NB4 (cell line): ENCODE data around the gene C1orf52.

ENCODE experiments used
- DNase-seq: peaks from one replicate; pipeline ENCODE4 v3.0.0; 2010; ENCODE audit warnings: low read depth
- H3K4me3 ChIP-seq: one replicate; pipeline ENCODE4 v1.5.1; 2011; ENCODE audit warnings: mild to moderate bottlenecking, low read depth, low read length, moderate library complexity
- CTCF ChIP-seq: IDR thresholded peaks from one replicate; pipeline ENCODE4 v1.5.1; 2012; ENCODE audit warnings: low read depth, low read length
- MAX ChIP-seq: IDR thresholded peaks from 2 replicates; pipeline ENCODE4 v1.6.1; 2011; ENCODE audit warnings: low read depth, low read length
- MYC ChIP-seq: IDR thresholded peaks from 2 replicates; pipeline ENCODE4 v1.6.1; 2011; ENCODE audit warnings: low read depth, low read length
- POLR2A ChIP-seq: IDR thresholded peaks from 2 replicates; pipeline ENCODE4 v1.6.1; 2011; ENCODE audit warnings: mild to moderate bottlenecking; ENCODE audit not compliant: insufficient read length; ENCODE audit errors: extremely low read depth

The C1orf52 gene

GRCh38 chr1:85224734-85225623 is 34.5 kb downstream of the C1orf52 start:
- TF ChIP-seq CTCF (no peak), POLR2A (no peak), MYC (no peak), MAX (no peak)
- DNase-seq = no peak
- H3K4me3 ChIP-seq = no peak overlapping the region

- TF ChIP-seq MYC (no peak), POLR2A (no peak), CTCF (no peak), MAX (no peak)
- DNase-seq = no peak
- H3K4me3 ChIP-seq = no peak overlapping the region
These were observed 35.2 kb downstream of the C1orf52 start for GRCh38 chr1:85224295-85224694.

- TF ChIP-seq MAX = no peak
- TF ChIP-seq POLR2A = no peak
- TF ChIP-seq MYC = no peak
- TF ChIP-seq CTCF = no peak
- DNase-seq = no peak
- no peak overlapping the region for H3K4me3 ChIP-seq
These were observed 36.1 kb downstream of the C1orf52 start for GRCh38 chr1:85223334-85223733.

GRCh38 chr1:85220756-85221201 is 38.7 kb downstream of the C1orf52 start:
- no peak for DNase-seq
- no peak overlapping the region for H3K4me3 ChIP-seq
- TF ChIP-seq CTCF (no peak), POLR2A (no peak), MAX (no peak), MYC (no peak)

DNA sequence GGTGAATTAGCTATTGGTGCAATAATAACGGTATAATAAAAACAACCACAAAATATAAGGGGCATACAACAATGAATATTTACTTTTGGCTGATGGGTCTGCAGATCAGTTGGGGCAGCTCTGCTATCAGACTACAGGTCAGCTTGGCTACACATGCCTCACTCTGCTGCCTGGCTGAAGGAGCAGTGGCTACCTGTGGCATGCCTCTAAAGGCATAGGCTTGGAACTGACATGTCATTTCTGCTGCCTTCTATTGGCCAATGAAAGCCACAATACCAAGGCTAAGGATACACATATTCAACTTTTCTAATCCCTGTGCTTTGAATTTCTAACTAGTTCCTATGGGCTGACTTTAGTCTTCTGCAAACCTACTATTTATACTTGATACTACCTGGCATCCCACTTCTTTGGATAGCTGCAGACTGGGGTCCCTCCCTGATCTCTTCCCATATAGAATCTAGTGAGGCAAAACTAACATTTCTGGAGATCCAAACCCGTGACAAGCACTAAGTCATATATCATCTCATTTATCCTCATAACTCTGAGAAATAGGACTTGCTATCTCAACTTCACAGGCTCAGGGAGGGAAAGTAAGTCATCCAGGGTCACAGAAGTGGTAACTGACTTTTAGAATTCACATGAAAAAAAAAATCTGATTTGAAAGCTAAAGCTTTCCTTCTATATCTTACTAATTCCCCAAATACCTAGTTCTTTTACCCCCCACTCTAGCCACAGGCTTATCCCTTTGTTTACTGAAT is 39.4 kb downstream of the C1orf52 start:
- no peak for DNase-seq
- TF ChIP-seq POLR2A = no peak
- TF ChIP-seq CTCF = no peak
- H3K4me3 ChIP-seq = no peak overlapping the region
